C4-2B (cell line): ENCODE measurements around the gene TLR1.

Experiments used
- H3K27ac ChIP-seq: fragments of 450-650 bp; 2 replicates; pipeline ENCODE4 v1.5.1; 2017
- CTCF ChIP-seq: fragments of 450-650 bp; conservative IDR thresholded peaks from 2 replicates; pipeline ENCODE4 v1.5.1; 2017; ENCODE audit warnings: mild to moderate bottlenecking
- ZFX ChIP-seq: fragments of 450-650 bp; IDR thresholded peaks from 2 replicates; pipeline ENCODE4 v1.6.1; 2017

The TLR1 gene

GRCh38 chr4:38832206-38832605 is 27.6 kb upstream of the TLR1 start:
- TF ChIP-seq CTCF (no peak), ZFX (no peak)

GRCh38 chr4:38831653-38832052 is 27.1 kb upstream of the TLR1 start:
- no peak overlapping the region for H3K27ac ChIP-seq
- TF ChIP-seq ZFX: no peak
- no peak for TF ChIP-seq CTCF

More at GRCh38 chr4:38832206-38832605, 27.6 kb upstream of the TLR1 start:
- no peak overlapping the region for H3K27ac ChIP-seq

GRCh38 chr4:38829237-38829636 is 24.6 kb upstream of the TLR1 start:
- H3K27ac ChIP-seq: no peak overlapping the region
- no peak for TF ChIP-seq ZFX
- no peak for TF ChIP-seq CTCF

GRCh38 chr4:38823766-38824165 is 19.2 kb upstream of the TLR1 start:
- TF ChIP-seq ZFX (no peak), CTCF (no peak)
- no peak overlapping the region for H3K27ac ChIP-seq

- TF ChIP-seq ZFX: no peak
- no peak for TF ChIP-seq CTCF
- no peak overlapping the region for H3K27ac ChIP-seq
Observed at GRCh38 chr4:38822748-38823303, 18.2 kb upstream of the TLR1 start.

- no peak overlapping the region for H3K27ac ChIP-seq
- TF ChIP-seq CTCF (no peak), ZFX (no peak)
Observed at GRCh38 chr4:38821739-38822138, 17.1 kb upstream of the TLR1 start.

GRCh38 chr4:38820329-38821061 is 15.9 kb upstream of the TLR1 start:
- no peak overlapping the region for H3K27ac ChIP-seq

More at GRCh38 chr4:38820329-38821061, 15.9 kb upstream of the TLR1 start:
- TF ChIP-seq ZFX: no peak
- TF ChIP-seq CTCF: no peak
